ENCODE measurements around the gene OSBPL10.
A peak's percentile ranks its signal among the peaks of the same experiment; 100 is the strongest.
"Not testable (repeated sequence)": the region's sequence is repeated elsewhere in the genome, so short reads cannot be mapped to it uniquely, and the experiment has no call there.

Gene OSBPL10

GRCh38 chr3:31783851-31784250 lies 197.2 kb downstream of the OSBPL10 start:
- not testable (repeated sequence) for H3K36me3 ChIP-seq (ENCODE audit: control insufficient read depth, insufficient read depth, low read length, severe bottlenecking); H3K9me3 ChIP-seq (ENCODE audit: control insufficient read depth, low read length); H3K27me3 ChIP-seq (replicated peaks; ENCODE audit: control insufficient read depth, insufficient read depth, low read length); H3K4me1 ChIP-seq (ENCODE audit: control insufficient read depth, insufficient read depth, low read length); H3K9ac ChIP-seq (ENCODE audit: low read length); H3K4me3 ChIP-seq (ENCODE audit: low read length)
- DNase-seq (ENCODE audit: low read depth): peak; percentile 30

- not testable (repeated sequence) for H3K4me1 ChIP-seq (ENCODE audit: control insufficient read depth, insufficient read depth, low read length)
- DNase-seq (ENCODE audit: low read depth): peak; percentile 12
These were observed 198.8 kb downstream of the OSBPL10 start for GRCh38 chr3:31782306-31782705.

GRCh38 chr3:31779514-31779913 lies 201.5 kb downstream of the OSBPL10 start:
- Histone ChIP-seq H3K9me3 (ENCODE audit: control insufficient read depth, low read length) (peaks cover 11% of the 10 kb centered on the region), H3K9ac (ENCODE audit: low read length) (no peak overlapping the region), H3K27me3 (replicated peaks; ENCODE audit: control insufficient read depth, insufficient read depth, low read length) (no peaks in the 10 kb centered on the region), H3K36me3 (ENCODE audit: control insufficient read depth, insufficient read depth, low read length, severe bottlenecking) (no peaks in the 10 kb centered on the region), H3K4me3 (ENCODE audit: low read length) (no peak overlapping the region), H3K4me1 (ENCODE audit: control insufficient read depth, insufficient read depth, low read length) (no peaks in the 10 kb centered on the region)
- no peak for DNase-seq (ENCODE audit: low read depth)

More at GRCh38 chr3:31782306-31782705, 198.8 kb downstream of the OSBPL10 start:
- H3K4me3 ChIP-seq (ENCODE audit: low read length); H3K27me3 ChIP-seq (replicated peaks; ENCODE audit: control insufficient read depth, insufficient read depth, low read length); H3K9ac ChIP-seq (ENCODE audit: low read length); H3K36me3 ChIP-seq (ENCODE audit: control insufficient read depth, insufficient read depth, low read length, severe bottlenecking): not testable (repeated sequence)
- peaks cover 11% of the 10 kb centered on the region for H3K9me3 ChIP-seq (ENCODE audit: control insufficient read depth, low read length)

GRCh38 chr3:31777887-31778286 lies 203.2 kb downstream of the OSBPL10 start:
- Histone ChIP-seq H3K27me3 (replicated peaks; ENCODE audit: control insufficient read depth, insufficient read depth, low read length) (no peaks in the 10 kb centered on the region), H3K9me3 (ENCODE audit: control insufficient read depth, low read length) (peaks cover 11% of the 10 kb centered on the region), H3K36me3 (ENCODE audit: control insufficient read depth, insufficient read depth, low read length, severe bottlenecking) (no peaks in the 10 kb centered on the region), H3K9ac (ENCODE audit: low read length) (no peak overlapping the region), H3K4me3 (ENCODE audit: low read length) (no peak overlapping the region), H3K4me1 (ENCODE audit: control insufficient read depth, insufficient read depth, low read length) (no peaks in the 10 kb centered on the region)
- DNase-seq (ENCODE audit: low read depth): no peak

GRCh38 chr3:31777092-31777491 lies 204.0 kb downstream of the OSBPL10 start:
- DNase-seq (ENCODE audit: low read depth): no peak
- Histone ChIP-seq H3K4me3 (ENCODE audit: low read length) (no peak overlapping the region), H3K27me3 (replicated peaks; ENCODE audit: control insufficient read depth, insufficient read depth, low read length) (no peaks in the 10 kb centered on the region), H3K36me3 (ENCODE audit: control insufficient read depth, insufficient read depth, low read length, severe bottlenecking) (no peaks in the 10 kb centered on the region), H3K4me1 (ENCODE audit: control insufficient read depth, insufficient read depth, low read length) (no peaks in the 10 kb centered on the region), H3K9ac (ENCODE audit: low read length) (no peak overlapping the region), H3K9me3 (ENCODE audit: control insufficient read depth, low read length) (peaks cover 11% of the 10 kb centered on the region)

GRCh38 chr3:31776016-31776415 lies 205.0 kb downstream of the OSBPL10 start:
- H3K9me3 ChIP-seq (ENCODE audit: control insufficient read depth, low read length): peaks cover 7% of the 10 kb centered on the region
- peak; percentile 16 for DNase-seq (ENCODE audit: low read depth)

GRCh38 chr3:31775383-31775782 lies 205.7 kb downstream of the OSBPL10 start:
- H3K27me3 ChIP-seq (replicated peaks; ENCODE audit: control insufficient read depth, insufficient read depth, low read length): no peaks in the 10 kb centered on the region
- no peaks in the 10 kb centered on the region for H3K36me3 ChIP-seq (ENCODE audit: control insufficient read depth, insufficient read depth, low read length, severe bottlenecking)
- no peak overlapping the region for H3K4me3 ChIP-seq (ENCODE audit: low read length)
- H3K9ac ChIP-seq (ENCODE audit: low read length): no peak overlapping the region
- no peak for DNase-seq (ENCODE audit: low read depth)
- peaks cover 7% of the 10 kb centered on the region for H3K9me3 ChIP-seq (ENCODE audit: control insufficient read depth, low read length)
- peaks cover 3% of the 10 kb centered on the region for H3K4me1 ChIP-seq (ENCODE audit: control insufficient read depth, insufficient read depth, low read length)

More at GRCh38 chr3:31776016-31776415, 205.0 kb downstream of the OSBPL10 start:
- peaks cover 2% of the 10 kb centered on the region for H3K4me1 ChIP-seq (ENCODE audit: control insufficient read depth, insufficient read depth, low read length)
- no peak overlapping the region for H3K4me3 ChIP-seq (ENCODE audit: low read length)
- H3K36me3 ChIP-seq (ENCODE audit: control insufficient read depth, insufficient read depth, low read length, severe bottlenecking): no peaks in the 10 kb centered on the region
- H3K27me3 ChIP-seq (replicated peaks; ENCODE audit: control insufficient read depth, insufficient read depth, low read length): no peaks in the 10 kb centered on the region
- no peak overlapping the region for H3K9ac ChIP-seq (ENCODE audit: low read length)

- Histone ChIP-seq H3K9ac (ENCODE audit: low read length) (no peak overlapping the region), H3K27me3 (replicated peaks; ENCODE audit: control insufficient read depth, insufficient read depth, low read length) (no peaks in the 10 kb centered on the region), H3K4me3 (ENCODE audit: low read length) (no peak overlapping the region), H3K9me3 (ENCODE audit: control insufficient read depth, low read length) (no peaks in the 10 kb centered on the region), H3K4me1 (ENCODE audit: control insufficient read depth, insufficient read depth, low read length) (peaks cover 3% of the 10 kb centered on the region), H3K36me3 (ENCODE audit: control insufficient read depth, insufficient read depth, low read length, severe bottlenecking) (no peaks in the 10 kb centered on the region)
- DNase-seq (ENCODE audit: low read depth): no peak
These were observed 208.1 kb downstream of the OSBPL10 start for GRCh38 chr3:31772758-31773473.

GRCh38 chr3:31772272-31772671 lies 208.8 kb downstream of the OSBPL10 start:
- Histone ChIP-seq H3K27me3 (replicated peaks; ENCODE audit: control insufficient read depth, insufficient read depth, low read length) (no peaks in the 10 kb centered on the region), H3K36me3 (ENCODE audit: control insufficient read depth, insufficient read depth, low read length, severe bottlenecking) (no peaks in the 10 kb centered on the region), H3K4me3 (ENCODE audit: low read length) (no peak overlapping the region), H3K9ac (ENCODE audit: low read length) (no peak overlapping the region), H3K4me1 (ENCODE audit: control insufficient read depth, insufficient read depth, low read length) (peaks cover 3% of the 10 kb centered on the region), H3K9me3 (ENCODE audit: control insufficient read depth, low read length) (no peaks in the 10 kb centered on the region)
- DNase-seq (ENCODE audit: low read depth): no peak

- H3K4me3 ChIP-seq (ENCODE audit: low read length): no peak overlapping the region
- no peaks in the 10 kb centered on the region for H3K36me3 ChIP-seq (ENCODE audit: control insufficient read depth, insufficient read depth, low read length, severe bottlenecking)
- no peak overlapping the region for H3K9ac ChIP-seq (ENCODE audit: low read length)
- H3K9me3 ChIP-seq (ENCODE audit: control insufficient read depth, low read length): no peaks in the 10 kb centered on the region
- peaks cover 3% of the 10 kb centered on the region for H3K4me1 ChIP-seq (ENCODE audit: control insufficient read depth, insufficient read depth, low read length)
- peak; percentile 23 for DNase-seq (ENCODE audit: low read depth)
- H3K27me3 ChIP-seq (replicated peaks; ENCODE audit: control insufficient read depth, insufficient read depth, low read length): no peaks in the 10 kb centered on the region
These were observed 210.2 kb downstream of the OSBPL10 start for GRCh38 chr3:31770822-31771326.

GRCh38 chr3:31768479-31769125 lies 212.5 kb downstream of the OSBPL10 start:
- Histone ChIP-seq H3K36me3 (ENCODE audit: control insufficient read depth, insufficient read depth, low read length, severe bottlenecking) (no peaks in the 10 kb centered on the region), H3K27me3 (replicated peaks; ENCODE audit: control insufficient read depth, insufficient read depth, low read length) (no peaks in the 10 kb centered on the region), H3K9me3 (ENCODE audit: control insufficient read depth, low read length) (no peaks in the 10 kb centered on the region), H3K4me1 (ENCODE audit: control insufficient read depth, insufficient read depth, low read length) (peaks cover 3% of the 10 kb centered on the region), H3K9ac (ENCODE audit: low read length) (no peak overlapping the region), H3K4me3 (ENCODE audit: low read length) (no peak overlapping the region)
- peak; percentile 60 for DNase-seq (ENCODE audit: low read depth)

Data from adipocyte (in vitro differentiated cells).